Left ventricle myocardium inferior (tissue), 1 donor: ENCODE measurements around the gene CLEC14A. TPM values are rescaled to one million over a fixed set of nuclear protein-coding genes. Genes with fewer than 3 reads are reported as not detected.
A peak's percentile ranks its signal among the peaks of the same experiment; 100 is the strongest.

Source experiments
- DNase-seq: peaks from one replicate; pipeline ENCODE4 v3.0.0-alpha.2; 2020
- H3K27ac ChIP-seq: fragments of 200-600 bp; replicated peaks from 2 replicates; pipeline ENCODE4 v1.8.0; 2021
- H3K27me3 ChIP-seq: fragments of 200-600 bp; 2 replicates; pipeline ENCODE4 v1.8.0; 2021; ENCODE audit warnings: low read depth
- H3K36me3 ChIP-seq: fragments of 200-600 bp; 2 replicates; pipeline ENCODE4 v1.8.0; 2021
- H3K4me1 ChIP-seq: fragments of 200-600 bp; 2 replicates; pipeline ENCODE4 v1.8.0; 2021
- H3K4me3 ChIP-seq: fragments of 200-600 bp; 2 replicates; pipeline ENCODE4 v1.8.0; 2021; ENCODE audit warnings: mild to moderate bottlenecking, moderate library complexity
- H3K9me3 ChIP-seq: fragments of 200-600 bp; replicated peaks from 2 replicates; pipeline ENCODE4 v1.8.0; 2021
- CTCF ChIP-seq: fragments of 200-600 bp; IDR thresholded peaks from 2 replicates; pipeline ENCODE4 v1.8.0; 2021; ENCODE audit warnings: antibody characterized with exemption, mild to moderate bottlenecking, borderline replicate concordance
- intact Hi-C: fragments of 100-400 bp; cut with micrococcal nuclease; formaldehyde crosslinking; loops from one replicate; pipeline ENCODE4 v1.11.0; 2022
- total RNA-seq: library from RNA; stranded (reverse); fragmentation: NEBNext Ultra II Directional; extraction: Animal tissue kit (Norgen Biotek cat#: 25700); gene quantifications from one replicate; pipeline ENCODE4 v1.2.1, GENCODE V29; 2021
- donor health status: DM: no; HTN: yes; CAD: no; lungs with severe emphysema.

CLEC14A gene
- total RNA-seq, 1 donor from 2014 or later = 34.3 TPM

GRCh38 chr14:38207736-38208617 lies 47.9 kb downstream of the CLEC14A start, which contains the start of gene SSTR1:
Gene SSTR1, plus strand, starts transcription at chr14:38207904. Its CDS starts 1,486 bp downstream, at chr14:38209390.
- no peak for DNase-seq

GRCh38 chr14:38207377-38207735 lies 48.5 kb downstream of the CLEC14A start:
- no peak for TF ChIP-seq CTCF
- Histone ChIP-seq H3K4me3 (peak overlapping the region; percentile 65), H3K27ac (no peak overlapping the region), H3K27me3 (peaks cover 65% of the 10 kb centered on the region), H3K9me3 (peaks cover 15% of the 10 kb centered on the region), H3K4me1 (peaks cover 37% of the 10 kb centered on the region), H3K36me3 (no peaks in the 10 kb centered on the region)
- DNase-seq = no peak
- intact Hi-C loops = no loop called here

More at GRCh38 chr14:38207736-38208617, 47.9 kb downstream of the CLEC14A start, which contains the start of gene SSTR1:
- Histone ChIP-seq H3K27ac (no peak within 1 kb of the TSS), H3K4me1 (peaks cover 37% of the 10 kb centered on the region), H3K9me3 (peaks cover 15% of the 10 kb centered on the region), H3K27me3 (peaks cover 66% of the 10 kb centered on the region), H3K36me3 (no peaks in the 10 kb centered on the region), H3K4me3 (peak within 1 kb of the TSS; percentile 65)
- TF ChIP-seq CTCF = no peak
- intact Hi-C loops = no loop called here

GRCh38 chr14:38206689-38207376 lies 49.1 kb downstream of the CLEC14A start:
- H3K27ac ChIP-seq = no peak overlapping the region
- no peak for DNase-seq
- H3K9me3 ChIP-seq = peaks cover 15% of the 10 kb centered on the region
- H3K36me3 ChIP-seq = no peaks in the 10 kb centered on the region
- H3K4me1 ChIP-seq = peaks cover 37% of the 10 kb centered on the region
- TF ChIP-seq CTCF = no peak
- H3K27me3 ChIP-seq = peaks cover 60% of the 10 kb centered on the region
- intact Hi-C loops = no loop called here
- no peak overlapping the region for H3K4me3 ChIP-seq

GRCh38 chr14:38205949-38206665 lies 49.8 kb downstream of the CLEC14A start:
- no peak for TF ChIP-seq CTCF
- no peak for DNase-seq
- Histone ChIP-seq H3K27ac (no peak overlapping the region), H3K36me3 (no peaks in the 10 kb centered on the region), H3K27me3 (peaks cover 53% of the 10 kb centered on the region), H3K4me3 (no peak overlapping the region), H3K9me3 (peaks cover 15% of the 10 kb centered on the region), H3K4me1 (peaks cover 31% of the 10 kb centered on the region)
- intact Hi-C loops = no loop called here

GRCh38 chr14:38205119-38205813 lies 50.6 kb downstream of the CLEC14A start:
- Histone ChIP-seq H3K27me3 (peaks cover 45% of the 10 kb centered on the region), H3K4me3 (no peak overlapping the region), H3K36me3 (no peaks in the 10 kb centered on the region), H3K4me1 (peaks cover 28% of the 10 kb centered on the region), H3K27ac (no peak overlapping the region), H3K9me3 (peaks cover 15% of the 10 kb centered on the region)
- intact Hi-C loops = no loop called here
- no peak for DNase-seq
- no peak for TF ChIP-seq CTCF
